ENCODE data around the gene MLXIP.
"Not testable (repeated sequence)": the region's sequence is repeated elsewhere in the genome, so short reads cannot be mapped to it uniquely, and the experiment has no call there.

Gene MLXIP

DNA sequence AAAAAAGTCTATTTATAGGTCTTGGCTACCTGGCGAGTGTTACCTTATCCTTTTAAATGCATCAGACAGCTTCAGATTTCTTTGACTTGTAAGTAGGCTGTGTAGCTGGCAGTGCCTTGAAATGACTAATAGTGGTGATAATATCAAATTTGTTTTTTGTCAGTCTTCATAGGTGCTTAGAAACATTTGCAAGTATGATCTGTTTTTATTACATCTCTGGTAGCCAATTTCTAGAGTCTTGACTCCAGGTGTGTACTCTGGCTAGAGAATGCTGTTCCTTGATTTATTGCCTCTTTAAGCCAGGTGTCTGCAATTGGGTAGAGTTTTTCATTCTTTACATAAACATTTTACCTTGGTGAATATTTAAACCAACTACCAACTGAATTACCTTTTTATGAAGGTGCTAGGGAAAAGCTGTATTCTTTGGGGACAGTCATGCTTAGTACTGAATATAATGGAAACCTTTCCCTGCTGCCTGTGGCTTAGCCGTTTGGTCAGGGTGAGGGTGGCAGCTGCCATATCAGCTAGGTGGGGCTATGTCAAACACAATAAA, 32.6 kb downstream of the MLXIP start:
- TF ChIP-seq, protein P1, sequence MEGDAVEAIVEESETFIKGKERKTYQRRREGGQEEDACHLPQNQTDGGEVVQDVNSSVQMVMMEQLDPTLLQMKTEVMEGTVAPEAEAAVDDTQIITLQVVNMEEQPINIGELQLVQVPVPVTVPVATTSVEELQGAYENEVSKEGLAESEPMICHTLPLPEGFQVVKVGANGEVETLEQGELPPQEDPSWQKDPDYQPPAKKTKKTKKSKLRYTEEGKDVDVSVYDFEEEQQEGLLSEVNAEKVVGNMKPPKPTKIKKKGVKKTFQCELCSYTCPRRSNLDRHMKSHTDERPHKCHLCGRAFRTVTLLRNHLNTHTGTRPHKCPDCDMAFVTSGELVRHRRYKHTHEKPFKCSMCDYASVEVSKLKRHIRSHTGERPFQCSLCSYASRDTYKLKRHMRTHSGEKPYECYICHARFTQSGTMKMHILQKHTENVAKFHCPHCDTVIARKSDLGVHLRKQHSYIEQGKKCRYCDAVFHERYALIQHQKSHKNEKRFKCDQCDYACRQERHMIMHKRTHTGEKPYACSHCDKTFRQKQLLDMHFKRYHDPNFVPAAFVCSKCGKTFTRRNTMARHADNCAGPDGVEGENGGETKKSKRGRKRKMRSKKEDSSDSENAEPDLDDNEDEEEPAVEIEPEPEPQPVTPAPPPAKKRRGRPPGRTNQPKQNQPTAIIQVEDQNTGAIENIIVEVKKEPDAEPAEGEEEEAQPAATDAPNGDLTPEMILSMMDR (IDR thresholded peaks at IDR 0.05; ENCODE audit: low read depth, low read length), result no peak
- H3K4me3 ChIP-seq (ENCODE audit: low read depth, low read length), result no peak overlapping the region

DNA sequence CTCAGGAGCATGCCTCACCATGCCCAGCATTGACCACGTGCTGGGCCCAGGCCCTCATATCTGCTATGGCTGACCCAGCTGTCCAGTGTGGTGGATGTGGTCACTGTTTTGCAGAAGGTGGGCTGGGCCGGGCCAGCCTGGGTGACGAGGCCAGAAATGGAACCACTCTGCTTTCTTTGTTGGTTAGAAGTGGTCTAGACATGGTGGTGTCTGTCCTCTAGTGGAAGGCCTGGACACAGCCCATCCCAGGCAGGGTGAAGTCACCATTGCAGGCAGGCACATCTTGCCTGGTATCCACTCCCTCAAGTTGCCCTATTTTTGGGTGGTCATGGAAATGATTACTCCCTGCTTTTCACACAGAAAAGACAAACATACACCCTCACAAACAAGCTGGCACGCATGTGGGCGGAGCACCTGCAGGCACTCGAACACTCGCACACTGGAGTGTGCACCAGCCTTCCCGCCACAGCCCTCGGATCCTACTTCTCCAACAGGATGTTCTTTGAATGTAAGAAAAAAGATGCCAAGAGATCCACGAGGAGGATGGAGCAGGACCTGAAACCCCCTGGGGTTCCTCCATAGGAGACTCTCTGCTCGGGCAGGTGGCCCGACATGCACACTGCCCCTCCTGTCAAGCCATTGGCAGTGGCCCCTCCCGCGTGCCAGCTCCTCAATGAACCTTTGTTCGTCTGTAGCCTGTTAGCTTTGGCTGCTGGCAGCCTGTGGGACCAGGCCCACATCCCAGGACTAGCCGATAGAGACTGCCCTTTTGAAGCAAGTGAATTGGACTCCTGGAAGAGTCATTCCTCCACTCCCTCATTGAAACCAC, 38.4 kb downstream of the MLXIP start:
- TF ChIP-seq, protein P1 (IDR thresholded peaks at IDR 0.05; ENCODE audit: low read depth, low read length), result no peak
- H3K4me3 ChIP-seq (ENCODE audit: low read depth, low read length), result no peak overlapping the region

DNA sequence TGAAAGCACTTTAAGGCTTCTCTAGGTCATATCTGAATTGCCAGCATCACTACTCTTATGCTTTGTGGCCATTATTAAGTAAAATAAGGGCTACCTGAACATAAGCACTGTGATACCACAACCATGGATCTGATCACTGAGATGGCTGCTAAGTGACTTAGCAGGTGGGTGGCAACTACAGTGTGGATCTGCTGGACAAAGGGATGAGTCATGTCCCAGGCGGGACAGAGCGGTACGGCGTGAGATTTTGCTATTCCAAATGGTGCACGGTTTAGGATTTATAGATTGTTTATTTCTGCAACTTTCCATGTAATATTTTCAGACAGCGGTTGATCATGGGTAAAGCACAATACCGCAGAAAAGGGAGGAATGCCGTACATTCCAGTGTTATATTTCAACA, 39.4 kb downstream of the MLXIP start:
- TF ChIP-seq, protein P1 (IDR thresholded peaks at IDR 0.05; ENCODE audit: low read depth, low read length), result no peak
- no peak overlapping the region for H3K4me3 ChIP-seq (ENCODE audit: low read depth, low read length)

DNA sequence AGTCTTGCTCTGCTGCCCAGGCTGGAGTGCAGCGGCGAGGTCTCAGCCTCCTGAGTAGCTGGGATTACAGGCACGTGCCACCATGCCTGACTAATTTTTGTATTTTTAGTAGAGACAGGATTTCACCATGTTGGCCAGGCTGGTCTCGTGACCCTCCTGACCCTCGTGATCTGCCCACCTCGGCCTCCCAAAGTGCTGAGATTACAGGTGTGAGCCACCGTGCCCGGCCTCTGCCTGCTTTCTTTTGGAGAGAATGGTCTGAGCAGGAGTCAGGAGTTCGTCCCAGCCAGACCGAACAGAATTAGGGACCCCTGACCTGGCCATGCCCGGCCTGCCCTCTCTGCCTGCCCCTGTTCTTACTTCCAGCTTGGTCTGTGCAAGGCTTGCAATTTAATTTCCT, 42.8 kb downstream of the MLXIP start:
- H3K4me3 ChIP-seq (ENCODE audit: low read depth, low read length), result not testable (repeated sequence)

DNA sequence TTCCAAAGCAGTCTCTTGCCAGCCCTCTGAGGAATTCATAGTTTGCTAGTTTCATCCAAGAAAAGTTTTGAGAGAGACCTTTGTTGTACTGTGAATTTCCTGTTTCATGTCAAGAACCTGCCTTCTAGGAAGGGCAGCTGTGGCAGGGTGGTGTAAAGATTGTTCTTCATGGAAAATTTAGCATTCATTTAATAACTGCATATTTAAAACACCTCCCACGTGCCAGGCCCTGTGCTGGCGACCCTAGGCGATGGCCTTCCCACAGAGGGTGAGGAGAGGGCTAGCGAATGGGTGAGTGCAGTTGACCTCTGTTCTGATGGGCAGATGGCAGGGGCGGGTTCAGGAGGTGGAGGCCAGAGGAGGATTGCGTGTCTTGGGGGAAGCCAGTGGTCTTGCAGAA, 43.2 kb downstream of the MLXIP start:
- TF ChIP-seq, protein P1 (IDR thresholded peaks at IDR 0.05; ENCODE audit: low read depth, low read length), result no peak

DNA sequence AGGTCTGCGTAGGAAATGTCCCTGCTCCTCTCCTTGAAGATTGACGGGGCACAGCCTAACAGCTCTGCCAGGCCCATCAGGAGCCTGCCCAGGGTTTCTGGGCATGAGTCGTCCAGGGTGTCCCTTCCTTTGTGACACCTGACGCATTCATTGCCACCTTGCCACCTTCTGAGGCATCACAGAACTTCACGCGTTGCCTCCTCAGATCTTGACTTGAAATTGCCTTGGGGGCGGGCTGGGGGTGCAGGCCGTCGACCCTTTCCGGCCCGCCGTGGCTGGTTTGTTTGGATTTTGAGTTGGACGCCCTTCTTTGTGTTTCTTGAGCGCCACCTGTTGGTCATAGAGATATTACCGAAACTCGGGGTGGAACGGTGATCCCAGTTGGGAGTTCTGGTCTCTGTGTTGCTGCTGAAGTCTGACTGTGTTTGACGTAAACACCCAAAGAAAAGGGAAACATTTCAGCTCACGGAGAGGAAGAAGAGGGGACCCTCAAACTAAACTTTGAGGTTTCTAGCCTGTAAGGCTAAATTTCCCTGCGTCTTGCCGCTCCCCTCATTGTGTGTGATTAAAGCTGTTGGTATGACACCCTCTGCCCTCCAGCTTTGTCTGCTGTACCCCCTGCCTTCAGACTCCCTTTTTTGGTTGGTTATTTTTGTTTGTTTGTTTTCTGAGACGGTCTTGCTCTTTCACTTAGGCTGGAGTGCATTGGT, 44.6 kb downstream of the MLXIP start:
- H3K4me3 ChIP-seq (ENCODE audit: low read depth, low read length), result no peak overlapping the region
- TF ChIP-seq, protein P1 (IDR thresholded peaks at IDR 0.05; ENCODE audit: low read depth, low read length), result peak; percentile 58; the same call in 1 of the 2 replicates

More for the DNA sequence above, 43.2 kb downstream of the MLXIP start:
- no peak overlapping the region for H3K4me3 ChIP-seq (ENCODE audit: low read depth, low read length)

DNA sequence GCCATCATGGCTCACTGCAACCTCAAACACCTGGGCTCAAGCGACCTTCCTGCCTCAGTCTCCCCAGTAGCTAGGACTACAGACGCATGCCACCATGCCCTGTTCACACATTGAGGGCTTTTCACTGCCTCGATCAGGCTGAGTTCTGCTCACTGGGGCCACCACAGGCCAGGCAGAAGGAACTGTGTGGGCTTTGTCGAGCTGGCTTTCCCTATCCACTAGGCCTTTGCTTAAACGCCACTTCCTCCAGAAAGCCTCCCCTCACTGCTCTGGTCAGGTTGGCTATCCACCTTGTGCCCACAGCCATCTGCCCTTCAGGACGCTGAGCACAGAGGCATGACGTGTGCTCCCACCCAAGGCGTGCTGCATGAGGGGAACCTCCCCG, 45.2 kb downstream of the MLXIP start:
- no peak overlapping the region for H3K4me3 ChIP-seq (ENCODE audit: low read depth, low read length)
- TF ChIP-seq, protein P1 (IDR thresholded peaks at IDR 0.05; ENCODE audit: low read depth, low read length), result no peak

Measured in WI38 (cell line).